Choroid plexus epithelial cell (primary cell): ENCODE measurements around the gene RNF215.
A peak's percentile ranks its signal among the peaks of the same experiment; 100 is the strongest.

ENCODE experiments used
- DNase-seq: peaks from one replicate; pipeline ENCODE4 v3.0.0-alpha.2; 2010; ENCODE audit warnings: low read depth
- H3K4me3 ChIP-seq: 2 replicates; pipeline ENCODE4 v1.5.1; 2011; ENCODE audit warnings: low read depth, mild to moderate bottlenecking, control low read depth, low read length, moderate library complexity
- CTCF ChIP-seq: conservative IDR thresholded peaks from 2 replicates; pipeline ENCODE4 v1.5.1; 2011; ENCODE audit warnings: low read depth, mild to moderate bottlenecking, control low read depth, inconsistent platforms, low read length, moderate library complexity

Gene RNF215

DNA sequence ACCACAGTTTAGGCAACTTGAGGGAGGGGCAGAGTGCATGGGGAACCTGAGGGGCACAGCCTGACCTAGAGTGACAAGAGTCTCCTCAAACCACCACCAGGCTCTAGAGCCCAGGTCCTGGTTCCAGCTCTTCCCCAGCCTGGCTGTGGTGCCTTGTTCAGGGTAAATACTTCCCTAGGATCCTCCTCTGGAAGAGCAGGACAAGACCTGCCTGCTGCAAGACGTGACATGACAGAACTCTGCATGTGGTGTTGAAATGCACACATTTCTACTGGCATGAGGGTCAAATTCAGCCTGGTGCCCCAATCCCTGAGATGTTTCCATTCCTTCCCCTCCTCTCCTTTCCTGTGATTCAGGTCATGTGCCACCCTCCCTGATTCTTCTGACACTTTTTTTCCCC, 12.9 kb upstream of the RNF215 start:
- DNase-seq: no peak
- no peak overlapping the region for H3K4me3 ChIP-seq
- no peak for TF ChIP-seq CTCF

- TF ChIP-seq CTCF: no peak
- no peak for DNase-seq
- H3K4me3 ChIP-seq: no peak overlapping the region
These were observed 12.5 kb upstream of the RNF215 start for GRCh38 chr22:30399718-30400117.

GRCh38 chr22:30398685-30399680, 11.8 kb upstream of the RNF215 start:
- peak overlapping the region; percentile 87 for H3K4me3 ChIP-seq
- no peak for TF ChIP-seq CTCF
- no peak for DNase-seq

GRCh38 chr22:30397656-30398635, 10.7 kb upstream of the RNF215 start:
- DNase-seq: no peak
- peak overlapping the region; percentile 87 for H3K4me3 ChIP-seq
- no peak for TF ChIP-seq CTCF

DNA sequence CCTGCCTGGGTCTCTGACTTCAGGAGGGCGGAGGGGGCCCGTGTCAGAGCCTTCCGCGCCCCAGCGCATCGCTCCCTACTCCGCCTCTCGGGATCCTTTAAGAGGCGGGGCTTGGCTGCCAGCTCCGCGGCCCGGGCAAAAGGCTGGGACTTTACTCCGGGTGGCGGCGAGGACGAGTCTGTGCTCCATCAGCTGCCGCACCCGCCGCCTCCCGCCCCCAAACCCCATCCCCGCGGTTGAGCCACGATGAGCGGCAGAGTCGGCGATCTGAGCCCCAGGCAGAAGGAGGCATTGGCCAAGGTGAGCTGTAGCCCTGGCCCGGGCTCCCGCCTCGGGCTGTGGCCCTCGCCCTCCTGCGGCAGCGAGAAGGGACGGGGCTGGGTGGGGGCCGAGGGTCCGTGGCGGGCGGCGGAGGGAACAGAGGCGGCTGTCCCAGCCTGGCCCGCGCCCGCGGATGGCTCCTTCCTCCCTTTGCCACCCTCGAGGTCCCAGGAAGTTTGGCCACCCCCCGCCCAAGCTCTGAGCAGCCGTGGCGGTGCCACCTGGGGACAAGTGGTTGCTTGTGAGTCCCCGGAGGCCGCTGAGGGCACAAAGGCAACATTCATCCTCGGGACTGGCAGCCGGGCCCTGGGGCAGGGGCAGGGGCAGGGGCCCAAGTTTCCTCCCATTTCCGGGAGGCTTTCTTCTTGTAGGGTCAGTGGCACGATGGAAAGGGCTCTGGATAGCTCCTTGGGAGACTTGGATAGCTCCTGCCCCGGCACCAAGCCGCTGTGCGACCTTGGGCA, 9.9 kb upstream of the RNF215 start, which contains the start of gene SEC14L2:
Gene SEC14L2 (plus strand): TSS at position 148 of the 785 bp plus-strand sequence. CDS start 99 bp downstream, at position 247.
- peak; percentile 35 for DNase-seq
- no peak for TF ChIP-seq CTCF
- H3K4me3 ChIP-seq: peak within 1 kb of the TSS; percentile 87

- no peak for TF ChIP-seq CTCF
- no peak for DNase-seq
- no peak overlapping the region for H3K4me3 ChIP-seq
These were observed 6.7 kb upstream of the RNF215 start for GRCh38 chr22:30393885-30394284.
